ENCODE results near the gene ARHGAP26. TPM values are rescaled to one million over a fixed set of nuclear protein-coding genes. Genes with fewer than 3 reads are reported as not detected.

Gene ARHGAP26
- total RNA-seq, 4 donors from 2014 or later, result 28.2 to 52.3 (median 37.9) TPM

GRCh38 chr5:143188083-143188482, 417.9 kb downstream of the ARHGAP26 start:
- Histone ChIP-seq H3K4me3 (replicated peaks in 1 of 3) (no peak overlapping the region), H3K36me3 (no peaks in the 10 kb centered on the region), H3K27ac (peak overlapping the region in 1 of 3 donors; percentile 54), H3K9me3 (no peaks in the 10 kb centered on the region), H3K4me1 (peaks cover 7 to 35% of the 10 kb centered on the region in 2 donors), H3K27me3 (no peaks in the 10 kb centered on the region)
- WGBS, 2 donors, result 95 to 96% methylated on average over 2 of the region's 2 CpGs
- DNase-seq, result no peak
- TF ChIP-seq POLR2A (IDR thresholded peaks at IDR 0.05) (no peak), CTCF (IDR thresholded peaks at IDR 0.05) (no peak)
- intact Hi-C loops (cut with DNase I), result no loop called here

GRCh38 chr5:143188692-143189091, 418.5 kb downstream of the ARHGAP26 start:
- WGBS, 2 donors, result 87 to 93% methylated on average over 3 of the region's 3 CpGs
- TF ChIP-seq CTCF (IDR thresholded peaks at IDR 0.05) (no peak), POLR2A (IDR thresholded peaks at IDR 0.05) (no peak)
- no peaks in the 10 kb centered on the region for H3K36me3 ChIP-seq

GRCh38 chr5:143190260-143190810, 420.2 kb downstream of the ARHGAP26 start:
- H3K4me3 ChIP-seq (replicated peaks in 1 of 3), result no peak overlapping the region

More at GRCh38 chr5:143188692-143189091, 418.5 kb downstream of the ARHGAP26 start:
- H3K27ac ChIP-seq, result no peak overlapping the region
- DNase-seq, result no peak
- H3K9me3 ChIP-seq, result no peaks in the 10 kb centered on the region
- no peak overlapping the region for H3K4me3 ChIP-seq (replicated peaks in 1 of 3)
- no peaks in the 10 kb centered on the region for H3K27me3 ChIP-seq
- intact Hi-C loops (cut with DNase I), result no loop called here
- H3K4me1 ChIP-seq, result peaks cover 7 to 31% of the 10 kb centered on the region in 2 donors

GRCh38 chr5:143191720-143192119, 421.5 kb downstream of the ARHGAP26 start:
- Histone ChIP-seq H3K9me3 (no peaks in the 10 kb centered on the region), H3K4me3 (replicated peaks in 1 of 3) (no peak overlapping the region), H3K27ac (no peak overlapping the region), H3K4me1 (peaks cover 7 to 16% of the 10 kb centered on the region in 2 donors), H3K27me3 (no peaks in the 10 kb centered on the region), H3K36me3 (no peaks in the 10 kb centered on the region)
- TF ChIP-seq CTCF (IDR thresholded peaks at IDR 0.05), result no peak
- TF ChIP-seq POLR2A (IDR thresholded peaks at IDR 0.05), result no peak
- intact Hi-C loops (cut with DNase I), result no loop called here
- whole genome bisulfite sequencing, 2 donors, result 90 to 98% methylated on average over 4 of the region's 4 CpGs
- DNase-seq, result no peak

More at GRCh38 chr5:143190260-143190810, 420.2 kb downstream of the ARHGAP26 start:
- Histone ChIP-seq H3K27me3 (no peaks in the 10 kb centered on the region), H3K4me1 (peaks cover 7 to 28% of the 10 kb centered on the region in 2 donors), H3K9me3 (no peaks in the 10 kb centered on the region), H3K27ac (no peak overlapping the region), H3K36me3 (no peaks in the 10 kb centered on the region)
- TF ChIP-seq CTCF (IDR thresholded peaks at IDR 0.05) (no peak), POLR2A (IDR thresholded peaks at IDR 0.05) (no peak)
- intact Hi-C loops (cut with DNase I), result no loop called here
- 94 to 95% methylated on average over 3 of the region's 3 CpGs for WGBS, 2 donors
- no peak for DNase-seq

- Histone ChIP-seq H3K27ac (no peak overlapping the region), H3K27me3 (no peaks in the 10 kb centered on the region), H3K4me3 (replicated peaks in 1 of 3) (no peak overlapping the region), H3K4me1 (peaks cover 5 to 10% of the 10 kb centered on the region in 2 donors), H3K9me3 (no peaks in the 10 kb centered on the region), H3K36me3 (no peaks in the 10 kb centered on the region)
- DNase-seq, result no peak
- 90 to 91% methylated on average over 4 of the region's 4 CpGs for WGBS, 2 donors
- TF ChIP-seq CTCF (IDR thresholded peaks at IDR 0.05) (no peak), POLR2A (IDR thresholded peaks at IDR 0.05) (no peak)
- intact Hi-C loops (cut with DNase I), result no loop called here
Measured at GRCh38 chr5:143192191-143192900, 422.2 kb downstream of the ARHGAP26 start.
